ENCODE data around the gene AXL.

DNA sequence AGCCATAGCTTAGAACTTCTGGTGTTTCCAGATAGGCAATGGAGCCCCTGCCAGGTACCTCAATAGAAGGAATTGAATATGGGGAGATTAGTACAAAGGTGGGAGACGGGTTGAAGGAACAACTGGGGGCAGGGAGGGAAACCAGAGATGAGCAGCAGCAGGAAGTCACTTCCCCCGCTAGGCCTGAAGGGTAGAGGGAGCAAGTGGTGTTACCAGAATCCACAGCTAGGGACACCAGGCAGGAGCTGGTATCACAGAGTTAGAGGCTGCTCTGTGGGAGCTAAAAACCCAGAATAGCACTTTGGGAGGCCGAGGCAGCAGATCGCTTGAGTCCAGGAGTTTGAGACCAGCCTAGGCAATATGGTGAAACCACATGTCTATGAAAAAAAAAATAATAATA, 29.9 kb downstream of the AXL start:
- TF ChIP-seq, protein P1, sequence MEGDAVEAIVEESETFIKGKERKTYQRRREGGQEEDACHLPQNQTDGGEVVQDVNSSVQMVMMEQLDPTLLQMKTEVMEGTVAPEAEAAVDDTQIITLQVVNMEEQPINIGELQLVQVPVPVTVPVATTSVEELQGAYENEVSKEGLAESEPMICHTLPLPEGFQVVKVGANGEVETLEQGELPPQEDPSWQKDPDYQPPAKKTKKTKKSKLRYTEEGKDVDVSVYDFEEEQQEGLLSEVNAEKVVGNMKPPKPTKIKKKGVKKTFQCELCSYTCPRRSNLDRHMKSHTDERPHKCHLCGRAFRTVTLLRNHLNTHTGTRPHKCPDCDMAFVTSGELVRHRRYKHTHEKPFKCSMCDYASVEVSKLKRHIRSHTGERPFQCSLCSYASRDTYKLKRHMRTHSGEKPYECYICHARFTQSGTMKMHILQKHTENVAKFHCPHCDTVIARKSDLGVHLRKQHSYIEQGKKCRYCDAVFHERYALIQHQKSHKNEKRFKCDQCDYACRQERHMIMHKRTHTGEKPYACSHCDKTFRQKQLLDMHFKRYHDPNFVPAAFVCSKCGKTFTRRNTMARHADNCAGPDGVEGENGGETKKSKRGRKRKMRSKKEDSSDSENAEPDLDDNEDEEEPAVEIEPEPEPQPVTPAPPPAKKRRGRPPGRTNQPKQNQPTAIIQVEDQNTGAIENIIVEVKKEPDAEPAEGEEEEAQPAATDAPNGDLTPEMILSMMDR (IDR thresholded peaks at IDR 0.05) = no peak
- TF ChIP-seq POLR2A (IDR thresholded peaks at IDR 0.05) (no peak), EP300 (IDR thresholded peaks at IDR 0.05) (no peak)
